Activated CD4-positive, alpha-beta T cell treated with anti-CD3 and anti-CD28 coated beads, Interleukin-2, Interleukin-4, amounts not matched to agents 100 ng/mL and 50 ng/mL, durations not matched to agents 16 hours and 8 hours (primary cell): Measurements from ENCODE around the gene NRP1.

Source experiments
- DNase-seq: peaks from one replicate; pipeline ENCODE4 v3.0.0-alpha.2; 2020; ENCODE audit warnings: low spot score

NRP1 gene

DNA sequence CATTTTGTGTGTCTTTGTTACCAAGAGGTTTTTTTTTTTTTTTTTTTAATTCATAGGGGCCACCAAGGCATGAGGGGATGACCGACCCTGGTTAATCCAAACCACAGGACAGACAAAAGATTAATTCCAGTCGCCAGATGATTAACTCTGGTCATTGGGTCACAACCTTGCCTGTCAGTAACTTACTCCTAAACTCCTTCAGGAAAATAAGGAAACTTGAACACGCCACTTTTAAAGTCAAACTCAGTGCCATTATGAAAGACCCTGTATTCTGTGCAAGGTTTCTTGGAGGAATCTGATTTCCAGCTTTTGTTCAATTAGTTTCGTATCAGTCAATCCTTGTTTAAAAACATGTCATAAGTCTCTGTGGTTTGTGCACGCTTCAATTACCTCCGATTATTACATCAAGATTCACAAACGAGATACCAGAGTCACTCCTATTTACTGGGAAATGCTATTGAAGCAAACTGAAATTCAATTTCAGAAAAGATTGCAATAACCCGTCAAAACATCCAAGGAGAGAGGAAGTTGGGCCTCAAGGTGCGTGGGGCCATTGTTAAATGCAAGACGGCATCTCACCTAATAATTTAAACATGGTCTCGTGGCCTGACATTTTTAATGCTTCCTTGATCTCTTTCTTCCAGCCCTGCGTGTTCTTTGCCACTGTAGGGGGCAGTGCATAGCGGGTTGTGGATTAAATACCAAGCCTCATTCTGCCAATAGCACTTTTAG, 44.0 kb downstream of the NRP1 start:
- DNase-seq = no peak

DNA sequence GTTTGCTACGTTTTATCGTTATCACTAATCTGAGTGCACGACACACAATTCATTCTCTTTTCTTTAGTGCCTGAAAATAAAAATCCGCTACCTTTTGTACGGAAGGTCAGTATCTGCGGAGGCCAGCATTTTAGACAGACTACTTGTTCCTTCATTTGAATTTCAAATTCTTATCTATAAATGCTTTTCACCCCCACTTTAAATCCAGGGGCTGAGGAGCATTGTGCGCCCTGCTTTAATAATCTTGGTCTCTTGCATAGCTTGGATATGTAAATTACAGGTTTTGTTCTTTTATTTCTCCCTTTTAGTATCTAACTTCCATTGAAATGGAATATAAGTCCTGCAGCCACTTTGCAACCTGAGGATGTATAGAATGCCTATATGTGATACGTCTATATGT, 44.7 kb downstream of the NRP1 start:
- DNase-seq = no peak

DNA sequence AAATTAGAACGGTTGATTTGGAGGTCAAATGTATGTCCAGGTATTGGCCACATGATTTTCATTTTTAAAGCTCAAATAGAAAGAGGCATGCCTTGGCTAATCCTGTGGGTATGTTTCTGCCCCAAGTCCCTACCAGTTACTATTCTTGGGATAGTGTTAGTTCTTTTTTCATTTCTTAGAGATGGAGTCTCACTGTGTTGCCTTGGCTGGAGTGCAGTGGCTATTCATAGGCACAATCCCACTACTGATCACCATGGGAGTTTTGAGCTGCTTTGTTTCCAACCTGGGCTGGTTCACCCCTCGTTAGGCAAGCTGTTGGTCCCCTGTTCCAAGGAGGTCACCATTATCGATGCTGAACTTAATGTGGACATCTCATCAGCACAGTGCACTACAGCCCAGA, 46.3 kb downstream of the NRP1 start:
- no peak for DNase-seq

DNA sequence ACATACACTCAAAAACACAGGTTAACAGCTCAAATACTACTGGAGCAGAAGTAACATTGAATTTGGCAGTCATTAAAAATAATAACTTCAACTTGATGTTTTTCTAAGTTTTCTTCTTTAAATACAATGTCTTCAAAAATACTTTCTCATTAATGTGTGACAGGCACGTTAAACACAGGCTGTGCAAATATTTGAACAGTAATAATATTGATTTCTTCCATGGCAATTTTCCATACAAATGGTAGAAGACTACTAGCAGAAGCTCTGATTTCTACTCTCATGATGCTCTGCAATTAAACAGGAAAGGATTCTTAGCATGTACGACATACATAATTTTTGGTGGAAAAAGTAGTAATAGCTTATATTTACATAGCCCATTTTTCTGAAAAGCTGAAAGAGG, 47.4 kb downstream of the NRP1 start:
- DNase-seq = no peak

DNA sequence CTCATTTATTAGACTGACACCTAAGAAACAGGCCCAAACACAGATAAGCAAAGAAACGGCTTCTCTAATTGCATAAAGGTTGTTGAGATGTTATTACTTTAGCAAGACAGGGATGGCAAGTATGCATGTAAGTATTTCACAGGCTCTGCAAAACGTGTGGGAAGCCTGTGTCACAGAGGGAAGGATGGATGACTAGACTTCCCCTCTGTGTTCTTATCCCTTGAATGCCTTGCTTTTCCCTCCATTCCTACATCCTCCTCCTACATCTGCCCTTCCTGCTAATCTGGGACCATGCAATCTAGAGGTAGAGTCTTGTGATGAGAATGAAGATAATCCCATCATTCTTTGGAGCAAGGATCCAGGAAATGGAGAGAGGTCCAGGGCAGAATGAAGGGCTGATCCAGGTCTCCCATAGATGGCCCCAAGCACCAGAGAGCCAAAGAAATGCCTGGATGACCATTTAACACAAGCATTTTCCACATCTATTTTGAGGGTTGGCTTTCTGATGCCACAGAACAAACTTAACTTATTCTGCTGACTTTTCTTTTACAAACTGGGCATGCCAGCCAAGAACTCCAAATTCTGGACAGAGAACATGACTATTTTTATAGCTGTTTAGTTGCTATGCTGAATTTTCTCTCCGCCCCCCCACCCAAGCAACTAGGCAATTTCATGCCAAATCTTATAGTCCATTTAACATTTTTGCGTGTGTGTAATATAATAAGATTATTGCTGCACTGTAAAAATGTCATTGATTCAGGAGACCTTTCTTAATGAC, 48.1 kb downstream of the NRP1 start:
- no peak for DNase-seq

DNA sequence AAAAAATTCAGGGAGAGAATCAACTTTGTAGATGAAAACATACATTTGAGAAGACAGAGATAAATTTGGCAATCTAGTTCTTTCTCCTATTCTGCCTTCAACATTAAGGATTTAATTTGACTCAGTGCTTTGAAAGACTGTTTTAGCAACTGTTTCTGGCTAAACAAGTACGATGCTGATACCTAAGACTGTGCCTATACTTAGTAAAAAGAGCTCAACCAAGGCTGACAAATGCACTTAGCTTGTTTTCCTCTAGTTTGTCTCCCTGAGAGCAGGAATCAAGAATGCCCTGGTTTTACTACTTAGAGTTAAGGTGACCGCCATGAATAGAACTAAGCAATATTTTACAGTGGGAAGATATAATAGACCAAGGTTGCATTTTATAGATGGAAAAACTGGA, 49.5 kb downstream of the NRP1 start:
- DNase-seq = no peak

DNA sequence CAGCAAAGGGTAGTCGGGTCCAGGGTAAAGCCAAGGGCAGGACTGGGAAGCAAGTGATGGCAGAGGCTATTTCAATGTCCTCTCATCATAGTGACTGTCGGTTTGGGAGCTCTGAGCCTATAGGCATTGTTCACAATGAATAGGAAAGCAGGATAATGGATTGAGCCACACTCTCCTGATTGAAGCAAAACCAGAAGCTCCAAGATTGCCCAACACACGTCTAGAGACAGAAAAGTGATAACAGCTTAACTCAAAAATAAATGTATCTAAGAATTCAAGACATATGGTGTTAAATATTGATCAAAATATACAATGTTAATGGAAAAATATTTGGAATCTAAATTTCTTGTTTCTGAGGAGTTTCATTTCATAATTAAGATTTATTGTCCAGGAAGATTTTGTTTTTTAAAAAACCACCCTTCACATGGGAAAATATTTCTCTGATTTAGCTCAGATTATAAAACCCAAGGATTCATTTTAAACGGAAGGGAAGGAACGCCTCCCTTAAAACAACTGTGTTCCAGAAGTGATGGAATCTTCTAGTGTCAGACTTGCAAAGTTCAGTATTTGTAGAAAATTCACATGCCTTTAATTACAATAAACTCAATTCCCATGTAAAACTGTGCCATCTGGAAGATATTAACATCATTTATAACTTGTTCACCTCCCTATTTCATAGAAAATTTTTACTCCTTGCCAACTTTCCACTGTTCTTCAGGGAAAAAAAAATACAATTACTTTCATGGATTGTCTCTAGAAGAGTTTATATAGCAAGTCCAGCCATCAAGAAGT, 54.5 kb downstream of the NRP1 start:
- DNase-seq = no peak

DNA sequence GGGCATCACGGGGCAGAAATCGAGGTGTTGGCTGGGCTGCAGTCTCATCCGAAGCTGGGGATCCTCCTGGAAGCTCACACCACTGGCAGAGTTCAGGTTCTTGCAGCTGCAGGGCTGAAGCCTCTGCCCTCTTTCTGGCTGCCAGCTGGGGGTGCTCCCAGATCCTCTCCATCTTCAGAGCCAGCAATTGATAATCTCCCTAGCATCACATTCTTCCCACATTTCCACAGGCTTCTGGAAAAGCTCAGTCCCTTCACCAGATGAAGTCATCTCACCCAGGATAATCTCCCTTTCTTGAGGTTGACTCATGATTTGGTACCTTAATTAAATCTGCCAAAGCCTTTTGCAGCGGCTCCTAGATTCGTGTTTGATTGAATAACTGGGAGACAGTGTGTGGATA, 55.2 kb downstream of the NRP1 start:
- no peak for DNase-seq

DNA sequence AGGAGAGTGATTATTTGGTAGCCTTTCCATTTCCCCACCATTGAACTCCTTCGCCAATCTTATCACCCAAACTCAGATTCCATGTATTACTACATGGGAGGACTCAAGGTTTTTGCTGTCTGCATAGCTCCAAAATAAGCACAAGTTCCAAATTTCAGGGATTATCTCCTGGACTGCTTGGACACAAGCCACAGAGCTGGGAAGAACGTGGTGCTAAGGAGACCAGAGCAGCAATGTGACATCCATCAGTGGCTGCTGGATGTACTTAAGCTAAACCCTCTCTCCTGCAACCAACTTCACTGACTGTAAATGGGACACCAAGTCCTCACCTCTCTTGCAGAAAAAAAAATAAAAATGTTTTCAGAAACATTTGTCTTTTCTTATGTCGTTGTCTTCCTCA, 56.3 kb downstream of the NRP1 start:
- no peak for DNase-seq

DNA sequence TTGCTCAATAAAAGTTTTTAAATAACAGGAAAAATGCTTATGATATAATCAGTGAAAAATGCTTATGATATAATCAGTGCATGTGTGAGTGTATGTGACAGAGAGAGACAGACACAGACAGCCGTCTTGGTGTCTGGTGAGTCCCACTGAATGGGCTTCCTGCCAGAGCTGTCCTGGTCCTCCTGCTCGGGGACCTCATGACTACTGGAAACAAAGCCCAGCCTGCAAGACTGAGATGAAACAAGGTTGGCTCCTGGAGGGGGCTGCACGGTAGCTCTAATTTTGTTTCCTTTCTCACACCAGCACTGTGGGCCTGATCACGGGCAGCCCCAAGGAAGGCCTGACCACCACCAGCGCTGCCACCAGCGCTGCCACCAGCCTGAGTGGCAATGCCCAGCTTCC, 57.3 kb downstream of the NRP1 start:
- no peak for DNase-seq

DNA sequence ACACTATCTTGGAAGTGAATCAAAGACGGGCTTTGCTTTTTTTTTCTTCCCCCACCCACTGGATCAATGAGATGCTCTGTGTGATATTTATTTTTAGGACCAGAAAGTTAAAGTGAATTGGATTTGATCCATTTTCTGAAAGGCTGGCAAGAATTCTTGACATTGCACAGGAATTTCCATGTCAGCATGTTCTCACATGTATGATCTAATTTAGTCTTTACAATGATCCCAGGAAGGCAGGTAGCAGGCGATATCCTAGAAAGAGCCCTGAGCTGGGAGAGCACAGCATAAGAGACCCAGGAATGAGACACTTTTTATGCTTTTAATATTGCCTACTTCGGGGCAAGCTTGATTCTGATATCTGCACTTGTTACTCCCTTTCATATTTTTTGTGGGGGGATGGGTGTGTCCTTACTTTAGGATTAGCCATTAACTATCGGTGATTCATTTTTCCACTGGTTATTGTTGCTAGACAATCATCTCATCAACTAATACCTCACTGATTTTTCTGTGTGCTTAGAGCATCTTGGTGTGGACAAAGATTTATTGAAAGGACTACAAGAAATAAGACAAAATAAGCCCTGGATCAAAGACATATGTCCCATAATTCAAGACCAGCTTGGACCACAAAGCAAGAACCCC, 58.1 kb downstream of the NRP1 start:
- DNase-seq = no peak

DNA sequence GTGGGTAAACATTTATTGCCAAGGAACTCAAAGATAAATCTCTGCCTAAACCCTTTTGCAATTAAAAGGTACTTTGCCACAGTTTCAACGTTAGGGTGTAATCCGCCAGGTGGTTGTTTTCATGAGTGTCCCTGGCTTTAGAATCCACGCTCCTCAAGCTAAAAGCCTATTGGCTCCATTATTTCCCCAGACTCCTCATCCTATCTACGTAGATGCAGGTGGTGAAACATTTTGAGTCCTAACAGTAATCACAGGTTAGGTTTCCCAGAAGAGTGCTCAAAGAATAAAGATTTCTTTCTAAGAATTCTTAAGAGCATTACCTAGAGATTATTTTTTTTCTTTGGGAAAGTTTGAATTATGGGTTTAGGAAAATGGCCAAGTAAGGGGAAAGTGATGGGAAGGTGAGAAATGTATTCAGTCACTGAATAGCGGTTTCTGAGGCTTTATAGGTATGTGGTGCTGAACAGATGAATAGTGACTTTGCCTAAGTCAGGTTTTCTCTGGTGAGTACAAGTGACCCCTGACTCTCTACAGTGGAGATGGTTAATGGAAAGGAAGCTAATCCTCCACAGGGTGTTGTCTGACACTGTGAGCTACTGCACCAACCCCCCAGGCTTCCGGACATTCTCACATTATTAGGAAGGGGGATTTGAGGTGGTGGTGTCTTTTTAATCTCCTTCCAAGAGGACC, 60.2 kb downstream of the NRP1 start:
- no peak for DNase-seq

DNA sequence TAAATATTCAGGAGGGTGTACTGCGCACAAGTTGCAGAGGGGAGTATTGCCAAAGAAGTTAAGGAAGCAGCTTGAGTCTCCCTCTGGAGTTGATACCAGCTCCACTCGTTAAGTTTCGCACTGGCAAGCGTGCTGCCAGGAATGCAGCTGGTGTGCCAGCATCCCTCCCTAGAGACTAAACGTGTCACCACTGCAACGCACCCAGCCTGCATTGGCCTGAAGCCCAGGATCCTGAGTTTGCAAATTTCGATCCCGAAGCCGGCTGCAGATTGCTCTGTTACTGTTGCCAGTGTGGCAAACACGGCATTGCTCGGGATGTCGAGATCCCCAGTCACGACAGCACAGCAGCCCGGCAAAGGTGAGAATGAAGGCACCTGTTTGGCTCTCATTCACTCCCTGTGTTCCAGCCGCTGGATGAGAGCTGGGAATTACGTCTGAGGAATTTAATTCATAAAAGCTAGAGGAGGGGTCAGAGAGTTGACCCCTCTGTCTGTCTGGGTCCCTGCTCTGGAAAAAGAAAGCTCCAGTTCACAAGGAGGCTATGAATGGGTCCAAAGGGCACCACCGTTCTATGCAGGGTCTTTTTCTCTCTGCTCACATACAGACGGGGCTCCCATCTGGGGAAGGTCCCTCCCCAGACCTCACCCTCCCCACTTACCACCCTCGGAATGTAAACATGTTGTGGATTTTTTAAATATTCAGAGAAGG, 61.0 kb downstream of the NRP1 start:
- DNase-seq = no peak

DNA sequence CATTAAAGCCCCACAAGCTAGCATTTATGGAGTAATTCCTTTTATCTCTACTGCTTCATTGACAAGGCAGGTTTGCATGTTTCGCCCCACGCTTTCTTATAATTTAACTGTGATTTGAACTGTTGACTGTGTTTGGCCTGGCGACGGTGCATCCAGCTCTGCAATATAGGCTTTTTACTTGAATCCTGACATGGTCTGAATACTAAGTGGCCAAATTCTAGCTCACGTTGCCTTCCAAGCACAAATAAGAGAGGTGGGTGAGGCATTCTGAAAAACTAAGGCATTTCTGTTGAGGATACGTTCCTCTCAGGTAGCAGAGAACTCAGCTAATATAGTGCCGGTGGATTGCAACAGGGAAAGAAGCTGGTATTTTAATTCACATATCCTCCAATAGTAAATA, 61.8 kb downstream of the NRP1 start:
- no peak for DNase-seq

DNA sequence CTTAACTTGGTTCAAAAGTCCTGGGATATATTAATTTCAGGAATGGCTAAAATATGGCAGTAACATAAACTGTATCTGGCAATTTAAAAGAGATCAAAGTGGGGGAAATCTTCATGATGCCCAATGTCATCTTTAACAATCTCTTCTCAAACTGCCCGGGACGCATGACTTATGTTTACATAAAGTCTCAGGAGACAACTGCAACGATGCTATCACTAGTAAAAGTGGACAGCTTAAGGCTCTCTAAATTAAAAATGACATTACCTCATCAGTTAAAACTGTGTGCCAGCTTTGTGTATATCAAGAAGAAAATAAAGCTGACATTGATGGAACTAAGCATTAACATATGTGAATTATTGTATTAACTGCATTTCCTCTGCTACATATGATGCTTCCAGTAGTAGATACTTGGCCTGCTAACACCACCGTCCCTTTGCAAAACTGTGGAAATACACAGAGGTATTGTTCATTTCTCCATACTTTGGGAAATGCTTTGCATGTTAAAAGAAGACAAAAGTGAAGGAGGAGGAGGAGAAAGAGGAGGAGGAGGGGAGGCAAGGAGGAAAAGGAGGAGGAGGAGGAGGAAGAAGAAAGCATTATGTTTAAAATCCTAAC, 62.4 kb downstream of the NRP1 start:
- DNase-seq = no peak

DNA sequence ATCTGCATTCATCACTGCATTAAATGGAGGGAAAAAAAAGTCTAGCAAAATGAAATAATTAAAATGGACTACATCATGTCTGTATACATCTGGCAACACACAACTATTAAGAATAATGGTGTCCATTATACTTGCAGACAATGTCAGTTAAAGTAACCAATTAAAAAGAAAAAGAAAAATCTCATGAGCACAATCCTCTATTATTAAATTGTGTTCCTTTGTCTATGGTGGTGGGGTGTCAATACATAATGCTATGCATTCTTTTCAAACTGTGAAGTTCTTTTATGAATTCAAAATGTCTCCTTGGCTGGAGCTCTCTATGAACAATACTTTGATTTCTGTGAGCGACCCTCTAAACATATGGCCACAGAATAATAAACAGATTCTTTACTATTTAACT, 63.5 kb downstream of the NRP1 start:
- DNase-seq = no peak

DNA sequence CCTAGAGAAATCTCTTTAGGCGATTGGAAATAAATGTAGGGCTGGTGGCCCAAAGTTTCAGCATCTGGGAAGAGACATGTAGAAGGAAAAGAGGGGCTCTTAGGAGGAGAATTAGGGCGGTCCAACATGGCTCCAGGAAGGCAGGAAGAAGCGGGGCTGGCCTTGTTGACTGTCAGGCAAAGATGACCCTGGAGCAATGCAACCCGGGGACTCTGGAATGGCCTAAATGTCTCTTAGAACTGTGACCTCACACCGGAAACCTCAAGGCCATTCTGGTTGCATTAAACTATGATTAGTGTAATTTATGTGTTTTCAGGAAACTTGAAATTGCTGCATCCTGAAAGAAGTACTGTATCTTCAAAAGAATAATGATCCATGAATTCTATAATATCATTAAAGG, 66.8 kb downstream of the NRP1 start:
- no peak for DNase-seq

DNA sequence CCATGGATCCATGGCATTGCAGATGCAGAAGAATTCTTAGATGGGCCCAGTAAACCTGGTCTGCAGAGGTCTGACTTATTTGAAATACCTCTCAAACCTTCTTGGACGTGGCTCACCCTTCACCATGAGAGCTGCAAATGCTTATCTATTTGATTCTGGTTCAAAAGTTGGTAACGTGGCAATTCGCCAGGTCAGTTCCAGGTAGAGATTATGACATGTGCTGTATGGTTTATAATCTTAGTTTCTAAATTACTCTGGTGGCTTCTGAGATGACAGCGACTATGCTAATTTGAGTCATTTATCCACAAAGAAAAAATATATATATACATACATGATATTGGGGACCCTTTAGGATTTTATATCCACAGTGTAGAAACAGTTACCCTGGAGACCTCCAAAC, 68.8 kb downstream of the NRP1 start:
- peak; percentile 68 for DNase-seq

DNA sequence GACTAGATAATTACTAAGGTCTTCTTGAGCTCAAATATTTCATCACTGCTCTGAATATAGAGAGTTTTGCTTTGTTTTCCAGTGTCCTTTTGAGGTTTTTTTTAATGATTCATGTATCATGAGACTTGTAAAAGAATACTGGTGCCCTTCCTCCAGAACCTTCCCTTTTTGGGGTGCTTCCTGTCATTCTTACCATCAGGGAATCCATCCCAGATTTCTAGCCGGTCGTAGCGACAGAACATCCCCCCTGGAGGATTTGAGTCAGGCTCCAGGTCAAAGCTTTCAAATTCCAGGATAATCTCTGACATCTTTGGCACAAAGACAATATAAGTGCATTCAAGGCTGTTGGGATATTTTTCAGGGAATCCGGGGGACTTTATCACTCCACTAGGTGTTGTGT, 71.0 kb downstream of the NRP1 start:
- no peak for DNase-seq

DNA sequence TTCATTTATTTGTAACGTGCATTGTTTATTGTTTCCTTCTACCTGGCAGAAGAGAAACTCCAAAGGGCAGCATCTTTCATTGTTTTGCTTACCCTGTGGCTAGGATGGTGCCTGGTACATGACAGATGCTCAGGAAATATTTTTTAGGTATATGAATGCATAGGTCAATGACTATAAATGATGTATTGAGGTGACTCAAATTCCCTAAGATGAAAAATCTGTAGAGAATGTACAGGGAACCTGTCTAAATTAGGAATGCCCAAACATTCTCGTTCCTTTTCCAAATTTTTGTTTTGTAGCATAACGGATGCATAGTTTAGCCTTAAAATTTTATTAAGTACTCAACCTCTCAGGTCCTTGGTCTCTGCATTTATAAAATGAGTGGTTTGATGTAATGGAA, 71.6 kb downstream of the NRP1 start:
- DNase-seq = no peak
